ENCODE results near the gene RBFOX2.

DNA sequence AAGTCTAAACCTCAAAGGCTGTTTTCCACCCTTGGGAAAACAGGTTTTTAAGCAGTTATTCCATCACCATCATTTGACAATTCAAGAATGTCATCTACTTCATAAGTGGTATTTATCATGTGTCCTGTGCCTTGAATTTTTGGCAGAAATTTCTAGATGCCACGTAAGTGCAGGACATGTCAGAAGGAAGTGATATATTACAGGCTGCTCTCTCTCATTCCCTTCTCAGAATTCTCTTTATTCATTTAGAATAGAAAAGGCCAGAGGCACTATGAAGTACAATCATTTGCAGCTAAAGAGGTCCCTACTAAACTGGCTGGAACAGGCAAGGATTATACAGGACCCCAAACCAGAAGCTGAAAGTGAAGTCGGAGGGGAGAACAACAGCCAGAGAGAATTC lies 11.9 kb downstream of the RBFOX2 start:
- TF ChIP-seq CTCF (conservative IDR thresholded peaks at IDR 0.05 in 1 of 2, IDR thresholded peaks at IDR 0.05 in 1 of 2; ENCODE audit: low read depth in 1 of 2, low read length in 2 of 2) (no peak), EZH2 (IDR thresholded peaks at IDR 0.05; ENCODE audit: low read length, missing control alignments) (no peak)

Measured in fibroblast of lung (primary cell).